ENCODE data around the gene MKLN1. TPM values are rescaled to one million over a fixed set of nuclear protein-coding genes. Genes with fewer than 3 reads are reported as not detected.

Gene MKLN1
- total RNA-seq, 2 donors from 2014 or later = 25.1 to 29.3 TPM

GRCh38 chr7:131403322-131403721 lies 75.6 kb downstream of the MKLN1 start:
- intact Hi-C loops (cut with DNase I) = no loop called here
- no peak overlapping the region for H3K4me3 ChIP-seq
- H3K4me1 ChIP-seq = peaks cover 52% of the 10 kb centered on the region
- H3K27me3 ChIP-seq = no peaks in the 10 kb centered on the region
- H3K36me3 ChIP-seq (replicated peaks in 1 of 2; ENCODE audit: insufficient read depth in 1 of 2, low read depth in 2 of 2) = no peaks in the 10 kb centered on the region
- no peak for TF ChIP-seq POLR2A (IDR thresholded peaks at IDR 0.05)
- TF ChIP-seq, protein P1, sequence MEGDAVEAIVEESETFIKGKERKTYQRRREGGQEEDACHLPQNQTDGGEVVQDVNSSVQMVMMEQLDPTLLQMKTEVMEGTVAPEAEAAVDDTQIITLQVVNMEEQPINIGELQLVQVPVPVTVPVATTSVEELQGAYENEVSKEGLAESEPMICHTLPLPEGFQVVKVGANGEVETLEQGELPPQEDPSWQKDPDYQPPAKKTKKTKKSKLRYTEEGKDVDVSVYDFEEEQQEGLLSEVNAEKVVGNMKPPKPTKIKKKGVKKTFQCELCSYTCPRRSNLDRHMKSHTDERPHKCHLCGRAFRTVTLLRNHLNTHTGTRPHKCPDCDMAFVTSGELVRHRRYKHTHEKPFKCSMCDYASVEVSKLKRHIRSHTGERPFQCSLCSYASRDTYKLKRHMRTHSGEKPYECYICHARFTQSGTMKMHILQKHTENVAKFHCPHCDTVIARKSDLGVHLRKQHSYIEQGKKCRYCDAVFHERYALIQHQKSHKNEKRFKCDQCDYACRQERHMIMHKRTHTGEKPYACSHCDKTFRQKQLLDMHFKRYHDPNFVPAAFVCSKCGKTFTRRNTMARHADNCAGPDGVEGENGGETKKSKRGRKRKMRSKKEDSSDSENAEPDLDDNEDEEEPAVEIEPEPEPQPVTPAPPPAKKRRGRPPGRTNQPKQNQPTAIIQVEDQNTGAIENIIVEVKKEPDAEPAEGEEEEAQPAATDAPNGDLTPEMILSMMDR (IDR thresholded peaks at IDR 0.05) = no peak
- ATAC-seq (no peak), DNase-seq (no peak)
- H3K27ac ChIP-seq = no peak overlapping the region
- H3K9me3 ChIP-seq = peaks cover 0 to 6% (median 0%) of the 10 kb centered on the region in 3 donors
- WGBS, 2 donors = 74 to 79% methylated on average over 2 of the region's 2 CpGs

GRCh38 chr7:131404226-131404911 lies 76.7 kb downstream of the MKLN1 start:
- Histone ChIP-seq H3K9me3 (peaks cover 0 to 6% (median 0%) of the 10 kb centered on the region in 3 donors), H3K27me3 (no peaks in the 10 kb centered on the region), H3K4me1 (peaks cover 43% of the 10 kb centered on the region), H3K36me3 (replicated peaks in 1 of 2; ENCODE audit: insufficient read depth in 1 of 2, low read depth in 2 of 2) (no peaks in the 10 kb centered on the region), H3K4me3 (no peak overlapping the region), H3K27ac (no peak overlapping the region)
- TF ChIP-seq POLR2A (IDR thresholded peaks at IDR 0.05) = no peak
- TF ChIP-seq, protein P1 (IDR thresholded peaks at IDR 0.05) = no peak
- 97 to 98% methylated on average over 7 of the region's 7 CpGs for WGBS, 2 donors
- DNase-seq (no peak), ATAC-seq (no peak)
- intact Hi-C loops (cut with DNase I) = no loop called here

DNA sequence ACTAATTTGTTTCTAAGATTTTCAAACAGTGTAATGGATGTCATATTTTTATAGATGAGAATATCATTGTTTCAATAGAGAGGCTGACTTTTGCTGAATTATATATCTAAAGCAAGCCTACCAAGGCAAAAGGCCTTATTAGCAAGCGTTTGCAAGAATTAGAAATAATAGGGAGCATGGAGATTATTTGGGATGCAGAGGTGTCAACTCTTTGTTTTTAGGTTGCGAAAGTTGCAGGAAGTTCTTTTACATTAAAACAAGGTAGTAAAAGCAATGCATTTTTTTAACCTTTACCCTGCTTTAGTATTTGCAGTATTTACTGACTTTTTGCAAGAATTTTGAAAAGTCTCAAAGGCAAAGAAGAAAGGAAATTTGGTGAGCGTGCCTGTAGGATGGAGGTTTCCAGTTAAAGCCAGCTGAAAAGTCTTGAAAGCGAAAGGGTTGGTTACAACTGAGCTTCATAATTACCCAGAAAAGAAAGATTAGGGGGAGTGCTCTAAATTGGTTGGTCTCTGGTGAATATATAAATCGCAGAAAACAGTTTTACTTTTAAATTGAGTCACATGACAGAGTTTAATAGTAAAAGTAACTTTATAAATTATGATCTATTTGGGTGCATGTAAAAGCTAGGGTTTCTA lies 81.6 kb downstream of the MKLN1 start:
- Histone ChIP-seq H3K9me3 (no peaks in the 10 kb centered on the region), H3K36me3 (replicated peaks in 1 of 2; ENCODE audit: insufficient read depth in 1 of 2, low read depth in 2 of 2) (peaks cover 0 to 2% of the 10 kb centered on the region in 2 donors), H3K27ac (no peak overlapping the region), H3K4me1 (peaks cover 21% of the 10 kb centered on the region), H3K27me3 (no peaks in the 10 kb centered on the region), H3K4me3 (no peak overlapping the region)
- WGBS, 2 donors = 93 to 94% methylated on average over 5 of the region's 5 CpGs
- ATAC-seq (no peak), DNase-seq (no peak)
- no peak for TF ChIP-seq POLR2A (IDR thresholded peaks at IDR 0.05)
- TF ChIP-seq, protein P1 (IDR thresholded peaks at IDR 0.05) = no peak
- intact Hi-C loops (cut with DNase I) = no loop called here

GRCh38 chr7:131412031-131412430 lies 84.4 kb downstream of the MKLN1 start:
- H3K36me3 ChIP-seq (replicated peaks in 1 of 2; ENCODE audit: insufficient read depth in 1 of 2, low read depth in 2 of 2) = peaks cover 0 to 2% of the 10 kb centered on the region in 2 donors
- no peak overlapping the region for H3K27ac ChIP-seq
- H3K4me3 ChIP-seq = no peak overlapping the region
- DNase-seq = no peak
- H3K9me3 ChIP-seq = no peaks in the 10 kb centered on the region
- intact Hi-C loops (cut with DNase I) = no loop called here
- H3K27me3 ChIP-seq = no peaks in the 10 kb centered on the region
- 90 to 91% methylated on average over 3 of the region's 3 CpGs for WGBS, 2 donors
- ATAC-seq = no peak
- TF ChIP-seq POLR2A (IDR thresholded peaks at IDR 0.05) = no peak
- TF ChIP-seq, protein P1 (IDR thresholded peaks at IDR 0.05) = no peak
- peaks cover 11% of the 10 kb centered on the region for H3K4me1 ChIP-seq
